ENCODE measurements around the gene FAM229A.

FAM229A gene

GRCh38 chr1:32346532-32347157, 15.6 kb downstream of the FAM229A start:
- FAIRE-seq: no peak

GRCh38 chr1:32345289-32345827, 16.9 kb downstream of the FAM229A start:
- no peak for FAIRE-seq

GRCh38 chr1:32342704-32343103, 19.6 kb downstream of the FAM229A start:
- no peak for FAIRE-seq

- no peak for FAIRE-seq
These were observed 20.3 kb downstream of the FAM229A start for GRCh38 chr1:32341971-32342370.

GRCh38 chr1:32341186-32341757, 21.0 kb downstream of the FAM229A start:
- no peak for FAIRE-seq

GRCh38 chr1:32339363-32339978, 22.8 kb downstream of the FAM229A start:
- FAIRE-seq: no peak

GRCh38 chr1:32338637-32339145, 23.6 kb downstream of the FAM229A start:
- no peak for FAIRE-seq

GRCh38 chr1:32337855-32338636, 24.2 kb downstream of the FAM229A start:
- FAIRE-seq: no peak

- no peak for FAIRE-seq
These were observed 25.2 kb downstream of the FAM229A start for GRCh38 chr1:32336963-32337675.

- FAIRE-seq: no peak
These were observed 25.7 kb downstream of the FAM229A start for GRCh38 chr1:32336591-32336932.

GRCh38 chr1:32335790-32336590, 26.3 kb downstream of the FAM229A start, which contains the start of gene MARCKSL1:
Gene MARCKSL1, minus strand, starts transcription at chr1:32336233. Its CDS starts 200 bp downstream, at chr1:32336033.
- FAIRE-seq: no peak

- FAIRE-seq: no peak
These were observed 26.8 kb downstream of the FAM229A start for GRCh38 chr1:32335535-32335789.

- FAIRE-seq: no peak
These were observed 27.3 kb downstream of the FAM229A start for GRCh38 chr1:32334864-32335534.

GRCh38 chr1:32334274-32334861, 27.9 kb downstream of the FAM229A start:
- FAIRE-seq: no peak

GRCh38 chr1:32333251-32333963, 28.9 kb downstream of the FAM229A start:
- no peak for FAIRE-seq

GRCh38 chr1:32332290-32333079, 29.8 kb downstream of the FAM229A start:
- FAIRE-seq: no peak

GRCh38 chr1:32331549-32331948, 30.7 kb downstream of the FAM229A start:
- FAIRE-seq: no peak

GRCh38 chr1:32330558-32331151, 31.6 kb downstream of the FAM229A start:
- FAIRE-seq: no peak

GRCh38 chr1:32329931-32330466, 32.3 kb downstream of the FAM229A start:
- FAIRE-seq: no peak
